Pulmonary artery endothelial cell (primary cell): ENCODE measurements around the gene RSL1D1. TPM values are rescaled to one million over a fixed set of nuclear protein-coding genes. Genes with fewer than 3 reads are reported as not detected.
A peak's percentile ranks its signal among the peaks of the same experiment; 100 is the strongest.

Source experiments
- DNase-seq: peaks from one replicate; pipeline ENCODE4 v3.0.0-alpha.2; 2011; ENCODE audit warnings: low read depth, low spot score
- total RNA-seq: library from RNA; depleted of rRNA; stranded (reverse); fragments of >200 nt; gene quantifications from 2 replicates; pipeline ENCODE4 v1.2.3, GENCODE V29; 2014

RSL1D1 gene
- total RNA-seq = 63.6 and 94.2 TPM in 2 replicates

DNA sequence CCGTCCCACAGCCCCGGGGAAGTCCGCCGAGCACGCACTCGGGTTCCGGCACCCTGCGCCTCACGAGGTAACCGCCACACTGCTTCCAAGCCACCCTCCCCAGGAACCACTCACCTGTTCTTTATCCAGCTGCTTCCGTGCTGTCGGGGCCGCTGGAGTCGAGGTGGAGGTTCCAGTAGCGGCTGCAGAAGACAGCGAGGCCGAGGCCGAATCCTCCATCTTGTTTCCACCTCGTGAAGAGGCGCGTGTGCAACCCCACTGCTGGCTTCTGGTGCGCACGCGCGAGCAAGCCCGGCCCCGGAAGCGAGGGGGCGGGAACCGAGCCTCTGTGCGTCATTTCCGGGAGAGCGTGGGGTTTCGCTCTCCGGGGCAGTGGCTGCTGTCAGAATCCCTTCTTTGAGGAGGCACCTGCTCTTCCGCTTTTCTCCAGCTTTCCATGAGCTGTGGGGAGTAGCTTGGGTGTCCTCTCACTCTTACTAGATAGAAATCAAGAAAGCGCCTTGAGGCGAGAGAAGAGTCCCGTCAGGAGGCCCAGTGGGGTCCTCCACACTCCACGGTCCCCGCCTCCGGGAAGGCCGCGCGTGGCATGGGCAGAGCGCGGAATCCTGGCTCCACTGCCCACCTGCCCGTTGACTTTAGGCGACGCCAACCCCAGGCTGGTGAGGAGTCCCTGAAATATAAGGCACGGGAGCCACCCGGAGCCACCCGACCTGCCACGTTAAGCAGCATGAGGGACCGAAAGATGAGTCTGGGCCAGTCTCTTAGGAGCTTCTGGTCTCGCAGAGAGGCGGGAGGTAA, at the start of gene RSL1D1:
TSS of gene RSL1D1 (minus strand) at position 249 of the 798 bp plus-strand sequence. CDS start at position 219, 30 bp downstream.
- DNase-seq = peak; percentile 71

DNA sequence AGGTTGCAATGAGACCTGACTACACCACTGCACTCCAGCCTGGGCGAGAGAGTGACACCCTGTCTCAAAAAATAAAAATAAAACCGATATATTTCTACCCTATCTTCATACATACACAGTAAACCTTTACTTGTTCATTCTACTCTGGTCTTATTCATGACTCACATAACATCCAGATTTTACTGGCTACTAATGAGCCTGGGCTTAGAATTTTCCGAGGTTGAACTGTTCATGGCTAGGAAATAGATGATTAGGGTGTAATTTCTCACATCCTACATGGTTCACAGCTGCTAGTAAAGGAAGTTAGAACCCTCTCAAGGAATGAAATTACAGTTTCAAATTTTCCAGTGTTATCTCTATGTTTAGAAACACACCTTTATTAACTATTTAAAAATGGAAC, 49.7 kb upstream of the RSL1D1 start:
- DNase-seq = no peak

DNA sequence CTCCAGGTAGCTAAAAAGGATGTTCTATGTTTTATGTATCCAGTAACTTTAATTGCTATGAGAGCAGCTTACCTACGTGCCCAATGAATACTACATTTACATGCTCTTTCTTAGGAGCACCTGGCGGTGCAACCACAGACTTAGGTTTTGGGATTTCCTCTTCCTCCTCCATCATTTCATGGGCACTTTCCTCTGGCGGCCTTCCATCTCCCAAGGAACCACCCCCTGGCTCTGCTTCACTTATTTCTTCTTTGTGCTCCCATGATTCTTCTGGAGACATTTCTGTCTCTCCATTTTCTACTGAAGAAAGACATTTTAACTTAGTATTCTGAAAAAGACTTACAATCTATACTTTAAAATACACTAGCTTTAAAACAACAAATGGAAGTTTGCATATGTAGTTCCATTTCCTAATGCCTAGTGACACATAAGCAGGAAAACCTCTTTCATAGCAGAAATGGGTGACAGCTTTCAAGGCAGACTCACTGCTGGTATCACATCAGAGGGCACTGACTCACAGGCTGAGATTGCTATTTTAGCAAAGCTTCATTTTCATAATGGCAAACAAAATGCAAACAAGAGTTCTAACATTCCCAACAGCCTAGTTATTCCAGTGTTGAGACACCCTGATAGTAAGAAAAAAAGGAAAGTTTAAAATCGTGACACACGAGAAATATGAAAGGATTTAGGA, 45.3 kb upstream of the RSL1D1 start:
- peak; percentile 20 for DNase-seq

DNA sequence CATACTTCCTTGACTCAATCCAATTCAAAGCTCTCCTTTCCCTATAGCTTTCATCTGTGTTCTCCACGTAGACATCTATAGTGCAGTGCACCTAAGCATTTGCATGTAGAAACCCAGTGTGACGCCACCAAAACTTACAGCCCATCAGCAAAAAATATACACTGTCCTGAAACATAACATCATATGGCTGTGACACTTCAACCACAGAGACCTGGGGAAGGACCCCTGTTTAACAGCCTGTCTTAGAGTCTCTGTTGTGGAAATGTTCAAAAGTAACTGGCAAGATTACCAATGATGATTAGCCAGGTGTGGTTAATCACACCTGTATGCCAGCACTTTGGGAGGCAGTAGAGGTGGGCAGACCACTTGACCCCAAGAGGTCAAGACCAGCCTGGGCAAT, 42.2 kb upstream of the RSL1D1 start:
- DNase-seq = no peak

DNA sequence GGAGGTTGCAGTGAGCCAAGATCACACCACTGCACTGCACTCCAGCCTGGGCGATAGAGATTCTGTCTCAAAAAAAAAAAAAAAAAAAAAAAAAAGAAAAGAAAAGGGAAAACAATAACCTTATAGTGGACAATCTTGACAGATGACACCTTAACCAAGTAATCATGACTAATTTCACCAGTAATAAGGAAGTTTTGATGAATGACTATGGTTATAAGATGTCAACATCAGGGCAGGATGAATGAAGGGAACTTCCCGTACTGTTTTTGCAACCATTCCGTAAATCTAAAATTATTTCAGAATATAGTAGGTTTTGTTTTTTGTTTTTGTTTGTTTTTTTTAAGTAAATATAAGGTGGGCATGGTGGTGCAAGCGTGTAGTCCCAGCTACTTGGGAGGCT, 41.4 kb upstream of the RSL1D1 start:
- DNase-seq = no peak

DNA sequence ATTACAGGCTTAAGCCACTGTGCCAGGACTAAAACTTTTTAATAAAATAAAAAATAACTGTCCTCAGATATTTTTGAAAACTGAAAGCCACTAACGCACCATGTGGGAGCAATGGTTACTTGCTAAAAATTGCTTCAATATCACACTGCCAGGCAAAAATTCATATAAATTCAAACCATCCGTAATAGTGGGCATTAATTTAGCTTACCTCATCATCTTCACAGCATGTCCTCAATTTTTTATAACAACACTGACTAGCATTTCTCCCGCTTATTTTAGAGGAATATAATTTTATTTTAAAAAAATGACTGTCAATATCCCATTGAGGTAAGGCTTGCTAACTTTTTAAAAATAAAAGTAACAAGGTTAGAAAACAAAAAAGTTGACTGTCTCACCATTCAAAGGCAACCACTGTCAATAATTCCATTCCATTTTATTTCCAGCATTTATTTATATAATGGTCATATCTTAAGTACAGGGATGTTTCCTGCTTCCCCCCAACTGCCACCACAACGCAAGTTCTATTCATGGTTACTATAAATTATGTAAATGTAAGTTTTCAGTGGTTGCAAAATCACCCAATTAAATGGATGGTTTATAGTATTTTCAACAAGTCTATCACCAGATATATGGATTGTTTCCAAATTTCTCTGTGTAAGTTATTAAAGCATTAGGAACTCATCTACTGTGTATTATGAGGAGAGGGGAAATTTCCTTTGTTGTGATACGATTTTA, 39.1 kb upstream of the RSL1D1 start:
- DNase-seq = no peak

DNA sequence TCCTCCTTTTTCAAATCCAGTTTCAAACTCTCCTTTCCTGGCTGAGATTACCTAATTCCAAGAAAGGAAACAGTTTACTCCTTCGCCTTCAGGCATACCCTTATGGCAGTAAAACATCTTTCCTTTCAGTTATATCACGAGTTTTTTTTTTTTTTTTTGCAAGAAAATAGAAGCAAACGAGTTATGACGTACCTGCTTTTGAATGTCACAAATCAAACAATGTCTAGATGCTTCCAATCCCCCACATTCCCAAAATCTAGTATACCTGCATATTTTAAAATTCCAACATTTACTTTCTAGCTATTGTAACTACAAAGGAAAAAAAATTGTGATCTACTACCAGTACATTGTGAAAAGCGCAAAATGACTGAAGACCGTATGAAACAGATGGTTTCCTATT, 35.5 kb upstream of the RSL1D1 start:
- no peak for DNase-seq

DNA sequence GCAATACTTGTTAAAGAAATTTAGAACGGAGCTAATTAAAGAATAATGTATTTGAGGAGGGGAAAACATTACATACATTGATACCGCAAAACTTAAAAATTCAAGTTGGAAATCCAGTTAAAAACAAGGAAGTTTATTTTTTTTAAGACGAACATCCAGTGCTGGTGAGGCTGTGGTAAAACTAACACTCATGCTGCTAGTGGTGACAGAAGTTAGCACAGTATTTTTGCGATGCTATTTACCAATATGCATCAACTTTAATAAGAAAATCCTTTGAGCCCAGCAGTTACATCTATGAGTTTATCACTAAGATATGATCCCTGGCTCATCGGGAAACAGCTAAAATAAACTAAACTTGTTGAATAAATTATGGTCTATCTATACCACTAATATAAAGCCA, 32.7 kb upstream of the RSL1D1 start:
- DNase-seq = no peak

DNA sequence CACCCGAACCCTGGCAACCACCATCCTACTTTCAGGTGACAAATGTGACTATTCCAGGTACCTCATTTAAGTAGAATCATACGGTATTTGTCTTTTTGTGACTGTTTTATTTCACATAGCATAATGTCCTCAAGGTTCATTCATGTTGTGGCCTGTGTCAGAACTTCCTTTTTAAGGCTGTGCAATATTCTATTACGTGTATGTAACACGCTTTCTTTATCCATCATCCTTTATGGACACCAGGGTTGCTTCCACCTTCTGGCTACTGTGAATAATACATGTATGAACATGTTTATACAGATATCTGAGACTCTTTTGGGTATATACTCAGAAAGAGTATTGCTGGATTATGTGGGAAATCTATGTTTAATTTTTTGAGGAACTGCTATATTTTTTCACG, 28.7 kb upstream of the RSL1D1 start:
- DNase-seq = no peak

DNA sequence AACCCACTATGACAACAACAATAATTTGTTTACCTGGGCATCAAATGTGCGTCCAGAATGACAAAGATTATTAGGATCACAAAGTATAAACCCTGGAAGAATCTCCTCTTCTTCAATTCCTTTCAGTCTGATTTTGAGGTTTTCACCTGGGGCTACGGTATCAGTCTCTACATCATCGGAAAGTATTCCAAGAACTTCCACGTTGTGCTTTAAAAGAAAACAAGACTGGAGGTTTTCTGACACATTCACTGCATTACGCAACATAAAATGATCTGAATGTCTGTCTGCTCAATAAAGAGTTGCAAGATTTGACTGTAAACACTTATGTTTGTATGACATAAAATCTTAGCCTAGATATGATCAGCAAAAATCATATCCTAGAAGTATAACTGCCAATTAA, 26.0 kb upstream of the RSL1D1 start:
- no peak for DNase-seq

DNA sequence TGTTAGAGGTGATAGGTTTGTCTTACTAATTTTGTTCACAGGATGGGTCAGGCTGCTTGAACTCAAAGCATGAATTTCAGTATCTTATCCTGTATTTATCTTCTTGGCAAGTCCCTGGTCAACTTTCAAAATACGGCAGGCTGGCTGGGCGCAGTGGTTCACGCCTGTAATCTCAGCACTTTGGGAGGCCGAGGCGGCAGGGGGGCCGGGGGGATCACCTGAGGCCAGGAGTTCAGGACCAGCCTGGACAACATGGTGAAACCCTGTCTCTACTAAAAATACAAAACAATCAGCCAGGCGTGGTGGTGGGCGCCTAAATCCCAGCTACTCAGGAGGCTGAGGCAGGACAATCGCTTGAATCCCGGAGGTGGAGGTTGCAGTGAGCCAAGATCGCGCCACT, 25.0 kb upstream of the RSL1D1 start:
- no peak for DNase-seq

DNA sequence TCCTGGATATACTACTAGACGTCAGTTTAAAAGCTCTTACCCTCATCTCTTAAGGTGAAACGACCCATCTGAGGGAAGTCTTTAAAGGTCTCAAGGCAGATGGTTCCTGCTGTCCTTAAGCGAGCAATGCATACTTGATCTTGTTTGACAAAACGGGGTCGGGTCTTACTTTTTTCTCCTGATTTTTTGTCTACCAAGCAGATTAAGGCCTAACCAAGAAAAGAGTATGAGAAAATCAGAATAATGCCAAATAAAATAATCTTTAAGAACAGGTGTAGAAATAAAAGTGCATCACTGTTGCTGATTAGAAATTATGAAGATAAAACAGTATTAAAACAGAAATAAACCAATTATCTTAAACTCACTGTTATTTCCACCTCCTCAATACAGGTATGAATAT, 24.4 kb upstream of the RSL1D1 start:
- DNase-seq = no peak

DNA sequence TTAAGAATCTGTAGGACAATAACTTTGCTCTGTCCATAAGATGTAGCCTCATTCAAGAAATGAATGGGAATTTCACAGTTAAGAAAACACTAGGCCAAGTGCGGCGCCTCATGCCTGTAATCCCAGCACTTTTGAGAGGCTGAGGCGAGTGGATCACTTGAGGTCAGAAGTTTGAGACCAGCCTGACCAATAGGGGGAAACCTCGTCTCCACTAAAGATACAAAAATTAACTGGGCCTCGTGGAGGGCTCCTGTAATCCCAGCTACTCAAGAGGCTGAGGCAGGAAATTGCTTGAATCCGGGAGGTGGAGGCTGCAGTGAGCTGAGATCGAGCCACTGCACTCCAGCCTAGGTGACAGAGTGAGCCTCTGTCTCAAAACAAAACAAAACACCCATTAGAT, 19.9 kb upstream of the RSL1D1 start:
- no peak for DNase-seq

DNA sequence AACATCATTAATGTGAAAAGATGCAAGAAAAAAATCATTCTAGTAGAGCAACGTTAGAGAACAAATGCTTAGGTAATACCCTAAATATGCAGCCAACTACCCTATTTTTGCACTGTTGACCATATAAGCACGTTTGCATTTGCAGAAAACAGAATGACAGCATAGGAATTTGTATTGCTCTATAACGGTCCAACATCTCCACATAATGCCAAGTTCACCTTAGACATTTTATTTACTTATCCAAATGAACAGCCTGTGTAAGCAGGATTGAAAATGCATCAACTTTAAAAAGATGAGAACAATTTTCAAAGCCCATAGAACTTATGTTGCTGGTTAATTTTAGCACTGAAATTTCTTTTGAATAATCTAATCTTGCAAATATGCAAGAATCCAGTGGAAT, 19.1 kb upstream of the RSL1D1 start:
- DNase-seq = no peak

DNA sequence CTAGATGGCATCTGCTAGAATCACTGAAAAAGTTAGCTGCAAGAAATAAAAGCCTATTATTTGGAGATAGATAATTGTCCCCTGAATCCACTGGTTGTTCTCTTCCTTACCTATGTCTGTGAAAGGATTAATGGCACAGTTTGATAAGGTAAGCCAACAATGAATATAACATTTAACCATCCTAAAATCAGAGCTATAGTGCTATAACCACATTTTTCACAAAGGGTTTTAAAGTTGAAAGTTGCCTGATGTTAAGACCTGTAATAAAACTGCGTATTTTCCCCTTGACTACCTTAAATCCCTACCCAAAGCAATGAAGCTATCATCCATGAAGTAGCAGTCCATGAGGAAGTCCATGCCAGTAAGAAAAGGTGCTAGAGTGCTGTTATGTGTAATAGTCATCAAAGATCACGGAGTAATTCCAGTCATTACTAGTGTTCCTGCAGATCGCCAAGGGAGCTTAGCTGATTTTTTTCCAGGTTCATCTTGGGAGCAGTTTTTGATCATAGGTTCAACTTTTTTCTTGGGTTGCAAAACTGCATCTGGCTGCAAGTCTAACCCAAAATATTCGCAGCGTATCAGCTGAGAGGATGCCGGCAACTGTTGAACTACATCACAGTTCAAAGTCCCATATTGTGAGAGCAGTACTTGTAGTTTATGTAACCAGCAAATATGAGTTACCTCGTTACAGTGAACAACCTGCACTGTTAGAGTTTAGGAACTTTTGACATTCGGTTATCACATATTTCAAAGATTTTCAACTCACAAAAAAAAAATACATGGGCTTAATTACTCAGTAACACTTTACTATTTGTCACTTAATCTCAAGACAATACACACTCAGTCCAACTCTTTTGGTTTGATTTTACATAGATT, 18.2 kb upstream of the RSL1D1 start:
- DNase-seq = no peak

DNA sequence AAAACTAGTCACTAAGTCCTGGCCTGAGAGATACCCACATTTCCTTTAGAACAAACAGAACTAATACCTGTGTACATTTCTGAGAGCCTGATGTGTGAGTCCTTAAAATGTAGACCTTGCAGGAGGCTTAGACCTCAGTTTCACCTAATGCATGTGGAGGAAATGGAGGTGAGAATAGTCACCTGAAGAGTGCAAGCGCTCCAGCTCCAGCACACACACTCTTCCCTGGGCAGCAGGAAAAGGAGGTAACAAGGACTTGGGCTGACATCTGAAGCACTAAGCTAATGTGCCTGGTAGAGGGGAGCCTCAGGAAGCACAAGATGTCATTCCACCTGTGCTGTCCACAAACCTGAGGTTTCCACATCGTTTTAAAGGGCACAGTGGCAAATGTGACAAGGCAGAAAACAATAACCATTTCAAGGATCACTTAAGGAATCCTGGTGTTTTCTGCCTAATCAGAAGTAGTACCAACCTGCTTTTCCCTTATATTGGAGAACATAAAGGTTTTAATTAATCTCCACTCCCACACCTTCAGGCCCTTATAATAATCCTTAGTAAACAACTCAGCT, 17.2 kb upstream of the RSL1D1 start:
- no peak for DNase-seq

DNA sequence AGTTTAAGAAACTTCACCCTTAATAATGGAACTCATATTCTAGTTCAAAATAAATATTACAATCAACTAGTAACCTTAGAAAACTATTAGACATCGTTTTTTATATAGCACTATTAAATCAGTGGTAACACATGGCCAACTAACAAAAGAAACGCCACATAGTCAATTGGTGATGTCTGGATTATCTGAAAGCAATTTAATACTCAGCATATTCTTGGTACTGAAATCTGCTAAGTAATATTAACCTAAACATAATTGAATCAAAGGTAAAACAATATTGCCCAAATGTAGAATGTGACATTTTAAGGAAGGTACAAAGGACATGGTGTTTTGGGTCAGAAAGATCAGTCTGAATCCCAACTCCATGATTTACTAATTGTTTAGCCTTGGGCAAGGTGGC, 11.1 kb upstream of the RSL1D1 start:
- no peak for DNase-seq

DNA sequence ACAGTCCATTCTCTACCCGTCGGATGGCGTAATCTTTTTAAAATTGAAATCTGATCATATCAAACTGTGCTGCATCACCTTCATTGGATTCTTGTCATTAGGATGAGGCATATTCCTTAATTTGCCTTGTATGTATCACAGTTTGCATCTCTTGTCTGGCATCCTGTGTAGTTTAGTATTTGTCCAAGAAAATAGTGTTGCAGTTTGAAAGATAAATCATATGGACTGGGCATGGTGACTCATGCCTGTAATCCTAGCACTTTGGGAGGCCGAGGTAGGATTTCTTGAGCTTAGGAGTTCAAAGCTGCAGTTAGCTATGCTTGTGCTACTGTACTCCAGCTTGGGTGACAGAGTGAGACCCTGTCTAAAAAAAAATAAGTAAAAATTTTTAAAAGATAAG, 5.8 kb upstream of the RSL1D1 start:
- DNase-seq = no peak

DNA sequence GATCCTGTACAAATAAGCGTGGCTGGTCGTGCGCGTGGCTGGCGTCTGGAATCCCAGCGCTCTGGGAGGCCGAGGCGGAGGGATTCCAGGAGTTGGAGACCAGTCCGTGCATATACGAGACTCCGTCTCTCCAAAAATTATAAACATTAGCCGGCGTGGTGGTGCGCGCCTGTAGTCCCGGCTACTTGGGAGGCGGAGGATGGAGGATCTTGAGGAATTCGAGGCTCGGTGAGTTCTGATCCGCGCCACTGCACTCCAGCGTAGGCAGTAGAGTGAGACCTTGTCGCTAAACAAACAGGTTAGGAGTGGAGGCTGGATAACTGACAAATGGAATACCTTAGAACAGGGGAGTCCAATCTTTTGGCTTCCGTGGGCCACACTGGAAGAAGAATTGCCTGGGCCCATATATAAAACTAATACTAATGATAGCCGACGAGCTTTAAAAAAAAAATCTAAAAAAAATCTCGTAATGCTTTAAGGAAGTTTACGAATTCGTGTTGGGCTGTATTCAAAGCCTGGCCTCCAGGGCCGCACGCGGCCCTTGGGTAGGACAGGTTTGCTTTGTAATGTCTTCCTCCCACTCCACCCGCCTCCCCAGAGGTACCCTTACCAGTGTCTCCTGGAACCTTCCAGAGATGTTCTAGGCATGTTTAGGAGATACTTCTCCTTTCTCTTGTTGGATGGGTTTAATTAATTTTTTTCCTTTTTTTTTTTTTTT, 909 bp upstream of the RSL1D1 start:
- no peak for DNase-seq

DNA sequence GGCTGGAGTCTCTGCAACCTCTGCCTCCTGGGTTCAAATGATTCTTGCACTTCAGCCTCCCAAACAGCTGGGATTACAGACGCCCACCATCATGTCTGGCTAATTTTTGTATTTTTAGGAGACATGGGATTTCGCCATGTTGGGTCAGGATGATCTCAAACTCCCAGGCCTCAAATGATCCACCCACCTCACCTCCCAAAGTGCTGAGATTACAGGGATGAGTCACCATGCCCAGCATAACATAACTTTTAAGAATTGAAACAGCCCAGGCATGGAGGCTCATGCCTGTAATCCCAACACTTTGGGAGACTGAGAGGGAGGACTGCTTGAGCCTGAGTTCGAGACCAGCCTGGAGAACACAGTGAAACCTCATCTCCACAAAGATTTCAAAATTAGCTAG, 2.5 kb downstream of the RSL1D1 start:
- no peak for DNase-seq
